IMR-90 (cell line): ENCODE data around the gene SENP7. TPM values are rescaled to one million over a fixed set of nuclear protein-coding genes. Genes with fewer than 3 reads are reported as not detected.

Source experiments
- ATAC-seq: fragments of 200-7000 bp; cut with Tn5 transposase; 2 replicates; pipeline ENCODE4 v1.9.1; 2020; ENCODE audit warnings: low read depth, mild to moderate bottlenecking, moderate library complexity
- BruUV-seq: library from RNA; stranded (reverse); fragments of 400-500 nt; replicated peaks from 2 replicates; lab custom pipeline; 2021; lab: Mats Ljungman, UMichigan
- CTCF ChIA-PET: fragments of 300-600 bp; formaldehyde crosslinking; extraction: SDS; loops from one replicate; lab custom pipeline; 2021; ENCODE audit warnings: antibody characterized with exemption; lab: Yijun Ruan, JAX
- POLR2A ChIA-PET: fragments of 300-600 bp; sonication (Branson Sonifier 250); formaldehyde crosslinking; loops from one replicate; lab custom pipeline; 2022; ENCODE audit warnings: antibody characterized with exemption; ENCODE audit not compliant: unreplicated experiment; lab: Charles Lee
- DNase-seq: peaks from one replicate; pipeline ENCODE4 v3.0.0; 2013
- H2AFZ ChIP-seq: replicated peaks from 2 replicates; pipeline ENCODE3; 2013; ENCODE audit warnings: low read length, mild to moderate bottlenecking; ENCODE audit not compliant: poor library complexity
- H2AK5ac ChIP-seq: 2 replicates; pipeline ENCODE4 v1.6.1; 2013; ENCODE audit warnings: low read depth, low read length, inconsistent platforms
- H2AK9ac ChIP-seq: replicated peaks from 2 replicates; pipeline ENCODE3; 2013; ENCODE audit warnings: mild to moderate bottlenecking, low read depth, low read length, moderate library complexity; ENCODE audit not compliant: poor library complexity
- H2BK120ac ChIP-seq: 2 replicates; pipeline ENCODE4 v1.6.1; 2013; ENCODE audit warnings: low read depth, low read length, inconsistent platforms
- H2BK15ac ChIP-seq: 3 replicates; pipeline ENCODE4 v1.6.1; 2013; ENCODE audit warnings: low read depth, low read length, inconsistent platforms
- H2BK20ac ChIP-seq: 2 replicates; pipeline ENCODE4 v1.6.1; 2013; ENCODE audit warnings: low read depth, mild to moderate bottlenecking, inconsistent platforms, low read length, moderate library complexity
- H2BK5ac ChIP-seq: 2 replicates; pipeline ENCODE4 v1.6.1; 2013; ENCODE audit warnings: mild to moderate bottlenecking, low read depth, low read length, inconsistent platforms; ENCODE audit not compliant: poor library complexity, severe bottlenecking
- H3K14ac ChIP-seq: replicated peaks from 2 replicates; pipeline ENCODE4 v1.6.1; 2013; ENCODE audit warnings: low read depth, low read length, inconsistent platforms
- H3K18ac ChIP-seq: 2 replicates; pipeline ENCODE4 v1.6.1; 2013; ENCODE audit warnings: low read depth, low read length, control low read depth
- H3K23ac ChIP-seq: 2 replicates; pipeline ENCODE4 v1.6.1; 2013; ENCODE audit warnings: low read depth, low read length, inconsistent platforms
- H3K27ac ChIP-seq: 2 replicates; pipeline ENCODE4 v1.5.1; 2013; ENCODE audit warnings: mild to moderate bottlenecking, control low read depth, low read length; ENCODE audit not compliant: insufficient read depth
- H3K27me3 ChIP-seq: 2 replicates; pipeline ENCODE4 v1.6.1; 2013; ENCODE audit warnings: low read length; ENCODE audit not compliant: control insufficient read depth, insufficient read depth
- H3K36me3 ChIP-seq: 2 replicates; pipeline ENCODE4 v1.6.1; 2013; ENCODE audit warnings: low read length, mixed read lengths; ENCODE audit not compliant: control insufficient read depth, insufficient read depth
- H3K4ac ChIP-seq: 2 replicates; pipeline ENCODE4 v1.6.1; 2013; ENCODE audit warnings: low read depth, low read length, inconsistent platforms
- H3K4me1 ChIP-seq: 2 replicates; pipeline ENCODE4 v1.6.1; 2013; ENCODE audit warnings: low read length, mixed read lengths; ENCODE audit not compliant: control insufficient read depth, insufficient read depth
- H3K4me2 ChIP-seq: 2 replicates; pipeline ENCODE4 v1.6.1; 2013; ENCODE audit warnings: low read depth, mild to moderate bottlenecking, control low read depth, low read length, moderate library complexity
- H3K4me3 ChIP-seq: 2 replicates; pipeline ENCODE4 v1.5.1; 2013; ENCODE audit warnings: low read depth, mild to moderate bottlenecking, control low read depth, low read length, moderate library complexity; ENCODE audit not compliant: insufficient read depth
- H3K56ac ChIP-seq: 2 replicates; pipeline ENCODE4 v1.6.1; 2013; ENCODE audit warnings: low read length, inconsistent platforms; ENCODE audit not compliant: insufficient read depth; ENCODE audit errors: extremely low read depth
- H3K79me1 ChIP-seq, 2 experiments: 2 replicates each; pipeline ENCODE4 v1.6.1; 2013; ENCODE audit warnings: low read length in 2 of 2, inconsistent platforms in 1 of 2, low read depth in 1 of 2
- H3K9ac ChIP-seq: 2 replicates; pipeline ENCODE4 v1.6.1; 2013; ENCODE audit warnings: low read depth, low read length, control low read depth
- H3K9me1 ChIP-seq: 2 replicates; pipeline ENCODE4 v1.6.1; 2013; ENCODE audit warnings: low read length, inconsistent platforms; ENCODE audit not compliant: insufficient read depth
- H3K9me3 ChIP-seq: 2 replicates; pipeline ENCODE4 v1.6.1; 2013; ENCODE audit warnings: low read length; ENCODE audit not compliant: control insufficient read depth, insufficient read depth
- H4K20me1 ChIP-seq: 2 replicates; pipeline ENCODE4 v1.6.1; 2013; ENCODE audit warnings: low read length, inconsistent platforms; ENCODE audit not compliant: insufficient read depth
- H4K5ac ChIP-seq: 2 replicates; pipeline ENCODE4 v1.6.1; 2013; ENCODE audit warnings: mild to moderate bottlenecking, low read depth, low read length, control low read depth
- H4K8ac ChIP-seq, 2 experiments: 2 replicates each; pipeline ENCODE4 v1.6.1; 2013; ENCODE audit warnings: low read depth in 2 of 2, low read length in 2 of 2, control low read depth in 1 of 2, inconsistent platforms in 1 of 2
- H4K91ac ChIP-seq: 2 replicates; pipeline ENCODE4 v1.6.1; 2013; ENCODE audit warnings: low read depth, low read length, inconsistent platforms; ENCODE audit not compliant: insufficient read depth
- BHLHE40 ChIP-seq: fragments of 150-350 bp; IDR thresholded peaks from 2 replicates; pipeline ENCODE4 v1.6.1; 2016; ENCODE audit warnings: mild to moderate bottlenecking, low read depth, low read length
- CEBPB ChIP-seq: IDR thresholded peaks from 2 replicates; pipeline ENCODE4 v1.6.1; 2012; ENCODE audit warnings: low read depth, low read length, improper control_type of control experiment
- CHD1 ChIP-seq: IDR thresholded peaks from 2 replicates; pipeline ENCODE4 v1.6.1; 2012; ENCODE audit warnings: low read depth, low read length, improper control_type of control experiment
- FOS ChIP-seq: fragments of 150-350 bp; IDR thresholded peaks from 2 replicates; pipeline ENCODE4 v1.6.1; 2016; ENCODE audit warnings: low read depth, low read length
- MAFK ChIP-seq: IDR thresholded peaks from 2 replicates; pipeline ENCODE4 v1.6.1; 2012; ENCODE audit warnings: low read depth, low read length, improper control_type of control experiment
- MAZ ChIP-seq: IDR thresholded peaks from 2 replicates; pipeline ENCODE4 v1.6.1; 2012; ENCODE audit warnings: low read depth, mild to moderate bottlenecking, low read length, improper control_type of control experiment, moderate library complexity, borderline replicate concordance
- MXI1 ChIP-seq: IDR thresholded peaks from 2 replicates; pipeline ENCODE4 v1.6.1; 2012; ENCODE audit warnings: low read depth, mild to moderate bottlenecking, low read length, moderate library complexity, borderline replicate concordance
- NFE2L2 ChIP-seq: fragments of 150-350 bp; IDR thresholded peaks from 2 replicates; pipeline ENCODE4 v1.6.1; 2016; ENCODE audit warnings: low read depth, mild to moderate bottlenecking, low read length
- POLR2A ChIP-seq: IDR thresholded peaks from 2 replicates; pipeline ENCODE4 v1.6.1; 2012; ENCODE audit warnings: mild to moderate bottlenecking, low read depth, low read length
- RAD21 ChIP-seq: IDR thresholded peaks from 2 replicates; pipeline ENCODE4 v1.6.1; 2012; ENCODE audit warnings: low read length, improper control_type of control experiment
- RCOR1 ChIP-seq: IDR thresholded peaks from 2 replicates; pipeline ENCODE4 v1.6.1; 2012; ENCODE audit warnings: mild to moderate bottlenecking, low read length, improper control_type of control experiment; ENCODE audit not compliant: insufficient replicate concordance
- RFX5 ChIP-seq: IDR thresholded peaks from 2 replicates; pipeline ENCODE4 v1.8.0; 2012; ENCODE audit warnings: low read depth, mild to moderate bottlenecking, low read length, moderate library complexity
- SMC3 ChIP-seq: fragments of 150-350 bp; IDR thresholded peaks from 2 replicates; pipeline ENCODE4 v1.6.1; 2016; ENCODE audit warnings: low read depth, mild to moderate bottlenecking, antibody characterized with exemption, low read length, moderate library complexity
- WGBS, 2 experiments: methylation state at CpG; one replicate each; pipeline versions ENCODE4 v1.1.5 to v1.1.7; 2013; ENCODE audit warnings: missing lambda C conversion rate in 2 of 2; ENCODE audit not compliant: insufficient read length in 1 of 2; ENCODE audit errors: extremely low coverage in 2 of 2; 5-methylcytosine and 5-hydroxymethylcytosine counted together
- dilution Hi-C: fragments of 300-500 bp; cut with HindIII; formaldehyde crosslinking; loops from one replicate; pipeline ENCODE4 v1.14.3; 2018; ENCODE audit warnings: low sequenced_read_pairs; ENCODE audit not compliant: unreplicated experiment
- in situ Hi-C: fragments of 300-500 bp; cut with MboI; formaldehyde crosslinking; loops from 3 replicates; pipeline ENCODE4 v1.14.3; 2019; ENCODE audit warnings: low sequenced_read_pairs, inconsistent platforms, mixed read lengths
- intact Hi-C: fragments of 100-400 bp; cut with micrococcal nuclease; formaldehyde crosslinking; loops from 2 replicates; pipeline ENCODE4 v1.10.0; 2022
- polyA plus RNA-seq, 3 experiments: library from polyadenylated mRNA; depleted of rRNA; stranded (reverse); fragments of >200 nt; gene quantifications; 2 replicates each; pipeline ENCODE4 v1.2.3, GENCODE V29; 2012; ENCODE audit warnings: low replicate concordance in 1 of 3
- total RNA-seq: library from RNA; depleted of rRNA; stranded (reverse); fragments of >200 nt; gene quantifications from 2 replicates; pipeline ENCODE4 v1.2.3, GENCODE V29; 2012
- TF ChIP-seq, protein P1 (sequence below): conservative IDR thresholded peaks from 2 replicates; pipeline ENCODE4 v1.5.1; 2012; ENCODE audit warnings: mild to moderate bottlenecking, low read depth, low read length, improper control_type of control experiment
- TF ChIP-seq, protein P2 (sequence below): fragments of 150-350 bp; IDR thresholded peaks from 2 replicates; pipeline ENCODE4 v1.6.1; 2017; ENCODE audit warnings: mild to moderate bottlenecking, antibody characterized with exemption, low read length, low read depth
- TF ChIP-seq, protein P3 (sequence below): fragments of 150-350 bp; IDR thresholded peaks from 2 replicates; pipeline ENCODE4 v1.6.1; 2016; ENCODE audit warnings: low read depth, mild to moderate bottlenecking, low read length, moderate library complexity, borderline replicate concordance

Gene SENP7
- total and polyA plus RNA-seq, 2 of the 4 experiments (the other 2 are of a cell fraction): 5.5 to 8.4 TPM

DNA sequence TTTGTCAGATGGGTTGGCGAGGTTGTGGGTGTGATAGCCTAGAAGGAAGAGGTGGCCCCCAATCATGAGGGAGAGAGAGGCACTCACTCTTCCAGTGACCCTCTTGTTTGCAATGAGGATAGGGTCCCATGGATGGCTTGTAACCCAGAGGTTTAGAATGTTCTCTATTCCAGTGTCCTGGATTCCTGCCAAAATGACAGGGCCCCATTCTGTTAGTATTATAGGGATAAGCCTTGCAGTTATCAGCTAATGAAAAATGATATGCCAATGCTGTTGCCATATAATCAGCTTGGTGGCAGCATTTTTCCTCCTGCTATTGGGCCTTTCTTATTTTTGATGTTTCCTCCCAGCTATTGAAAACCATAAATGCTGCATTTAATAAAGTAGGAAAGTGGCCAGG, 23.3 kb upstream of the SENP7 start:
- no peak overlapping the region for H2BK20ac ChIP-seq
- TF ChIP-seq RAD21: no peak
- TF ChIP-seq RFX5: no peak
- TF ChIP-seq CEBPB: no peak
- TF ChIP-seq BHLHE40: no peak
- TF ChIP-seq MAFK: no peak
- TF ChIP-seq, protein P1, sequence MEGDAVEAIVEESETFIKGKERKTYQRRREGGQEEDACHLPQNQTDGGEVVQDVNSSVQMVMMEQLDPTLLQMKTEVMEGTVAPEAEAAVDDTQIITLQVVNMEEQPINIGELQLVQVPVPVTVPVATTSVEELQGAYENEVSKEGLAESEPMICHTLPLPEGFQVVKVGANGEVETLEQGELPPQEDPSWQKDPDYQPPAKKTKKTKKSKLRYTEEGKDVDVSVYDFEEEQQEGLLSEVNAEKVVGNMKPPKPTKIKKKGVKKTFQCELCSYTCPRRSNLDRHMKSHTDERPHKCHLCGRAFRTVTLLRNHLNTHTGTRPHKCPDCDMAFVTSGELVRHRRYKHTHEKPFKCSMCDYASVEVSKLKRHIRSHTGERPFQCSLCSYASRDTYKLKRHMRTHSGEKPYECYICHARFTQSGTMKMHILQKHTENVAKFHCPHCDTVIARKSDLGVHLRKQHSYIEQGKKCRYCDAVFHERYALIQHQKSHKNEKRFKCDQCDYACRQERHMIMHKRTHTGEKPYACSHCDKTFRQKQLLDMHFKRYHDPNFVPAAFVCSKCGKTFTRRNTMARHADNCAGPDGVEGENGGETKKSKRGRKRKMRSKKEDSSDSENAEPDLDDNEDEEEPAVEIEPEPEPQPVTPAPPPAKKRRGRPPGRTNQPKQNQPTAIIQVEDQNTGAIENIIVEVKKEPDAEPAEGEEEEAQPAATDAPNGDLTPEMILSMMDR: no peak
- TF ChIP-seq, protein P2, sequence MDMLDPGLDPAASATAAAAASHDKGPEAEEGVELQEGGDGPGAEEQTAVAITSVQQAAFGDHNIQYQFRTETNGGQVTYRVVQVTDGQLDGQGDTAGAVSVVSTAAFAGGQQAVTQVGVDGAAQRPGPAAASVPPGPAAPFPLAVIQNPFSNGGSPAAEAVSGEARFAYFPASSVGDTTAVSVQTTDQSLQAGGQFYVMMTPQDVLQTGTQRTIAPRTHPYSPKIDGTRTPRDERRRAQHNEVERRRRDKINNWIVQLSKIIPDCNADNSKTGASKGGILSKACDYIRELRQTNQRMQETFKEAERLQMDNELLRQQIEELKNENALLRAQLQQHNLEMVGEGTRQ: no peak
- no peak for TF ChIP-seq NFE2L2
- no peak for TF ChIP-seq RCOR1
- TF ChIP-seq, protein P3, sequence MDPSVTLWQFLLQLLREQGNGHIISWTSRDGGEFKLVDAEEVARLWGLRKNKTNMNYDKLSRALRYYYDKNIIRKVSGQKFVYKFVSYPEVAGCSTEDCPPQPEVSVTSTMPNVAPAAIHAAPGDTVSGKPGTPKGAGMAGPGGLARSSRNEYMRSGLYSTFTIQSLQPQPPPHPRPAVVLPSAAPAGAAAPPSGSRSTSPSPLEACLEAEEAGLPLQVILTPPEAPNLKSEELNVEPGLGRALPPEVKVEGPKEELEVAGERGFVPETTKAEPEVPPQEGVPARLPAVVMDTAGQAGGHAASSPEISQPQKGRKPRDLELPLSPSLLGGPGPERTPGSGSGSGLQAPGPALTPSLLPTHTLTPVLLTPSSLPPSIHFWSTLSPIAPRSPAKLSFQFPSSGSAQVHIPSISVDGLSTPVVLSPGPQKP: no peak
- no peak for TF ChIP-seq POLR2A
- no peak for TF ChIP-seq MXI1
- no peak for TF ChIP-seq CHD1
- no peak for TF ChIP-seq FOS
- no peak for TF ChIP-seq MAZ
- no peak for TF ChIP-seq SMC3
- no peak overlapping the region for H3K18ac ChIP-seq
- no peak overlapping the region for H2BK120ac ChIP-seq
- no peak overlapping the region for H2BK15ac ChIP-seq
- H3K9me3 ChIP-seq: no peaks in the 10 kb centered on the region
- H3K36me3 ChIP-seq: no peaks in the 10 kb centered on the region
- no peaks in the 10 kb centered on the region for H4K20me1 ChIP-seq
- H2BK5ac ChIP-seq: no peak overlapping the region
- BruUV-seq: no TSS peak
- no peak overlapping the region for H4K8ac ChIP-seq
- POLR2A ChIA-PET: no interaction called here
- peaks cover 2% of the 10 kb centered on the region for H3K4me1 ChIP-seq
- H4K5ac ChIP-seq: no peak overlapping the region
- H3K9ac ChIP-seq: no peak overlapping the region
- in situ Hi-C loops (no loop called here), intact Hi-C loops (no loop called here), dilution Hi-C loops (no loop called here)
- H2AK9ac ChIP-seq: no peak overlapping the region
- H3K4me2 ChIP-seq: no peak overlapping the region
- WGBS, 2 experiments: no CpG with 5 or more reads among the region's 1 CpG
- no peak overlapping the region for H3K4me3 ChIP-seq
- H3K56ac ChIP-seq: no peak overlapping the region
- no peaks in the 10 kb centered on the region for H3K9me1 ChIP-seq
- no peaks in the 10 kb centered on the region for H3K79me1 ChIP-seq
- no peak overlapping the region for H3K23ac ChIP-seq
- no peak for DNase-seq
- no peak for ATAC-seq
- no peak overlapping the region for H3K14ac ChIP-seq
- H3K27me3 ChIP-seq: peaks cover 2% of the 10 kb centered on the region; the same call in 1 of the 2 replicates
- no peak overlapping the region for H2AK5ac ChIP-seq
- CTCF ChIA-PET: interaction anchor here (0.5 kb wide), 1 partner anchor 8 kb away, joined by 3 read pairs; no protein-coding TSS in a partner anchor
- H3K27ac ChIP-seq: no peak overlapping the region
- no peak overlapping the region for H4K91ac ChIP-seq
- H2AFZ ChIP-seq: no peak overlapping the region
- no peak overlapping the region for H3K4ac ChIP-seq
